Measurements from ENCODE around the gene PEAR1. TPM values are rescaled to one million over a fixed set of nuclear protein-coding genes. Genes with fewer than 3 reads are reported as not detected.

The PEAR1 gene
- total RNA-seq, 1 donor from 2014 or later: 50.7 TPM

DNA sequence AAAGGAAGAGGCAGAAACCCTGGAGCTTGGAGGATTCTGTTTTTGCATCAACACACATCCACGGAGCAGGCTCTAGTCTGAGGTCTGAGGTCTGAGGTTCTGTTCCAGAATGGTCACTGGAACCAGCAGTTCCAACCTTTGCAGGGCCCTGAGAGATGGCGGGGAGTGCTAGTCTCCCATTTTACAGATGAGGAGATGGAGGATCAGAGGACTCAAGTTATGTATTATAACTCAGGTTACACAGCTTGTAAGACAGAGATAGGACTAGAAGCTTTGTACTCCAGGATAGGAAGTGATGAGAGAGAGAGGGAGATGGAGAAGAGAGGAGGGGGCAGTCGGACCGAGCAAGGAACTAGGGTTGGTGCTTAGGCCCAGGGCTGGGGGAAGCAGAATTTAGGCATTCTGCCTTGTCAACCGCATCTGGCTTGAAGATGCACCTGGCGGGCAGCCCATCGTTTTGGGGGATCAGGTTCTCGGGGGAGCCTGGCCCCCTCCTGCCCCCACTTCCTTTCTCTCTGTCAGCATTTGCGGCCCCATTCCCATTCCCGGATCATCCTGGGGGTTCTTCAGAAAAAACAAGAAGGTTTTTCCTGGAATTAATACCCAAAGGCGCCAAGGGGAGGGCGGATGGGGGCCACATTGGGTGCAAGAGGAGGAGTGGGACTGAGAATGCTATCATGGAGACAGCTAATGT is 5.6 kb downstream of the PEAR1 start:
- Mint-ChIP-seq H3K9me3 (ENCODE audit: unreplicated experiment) (no peaks in the 10 kb centered on the region), H3K4me1 (ENCODE audit: unreplicated experiment) (peaks cover 81% of the 10 kb centered on the region), H3K27ac (ENCODE audit: unreplicated experiment) (peak overlapping the region; percentile 93), H3K4me3 (ENCODE audit: unreplicated experiment) (peak overlapping the region; percentile 14), H3K36me3 (ENCODE audit: low read depth, unreplicated experiment) (peaks cover 13% of the 10 kb centered on the region), H3K27me3 (ENCODE audit: unreplicated experiment) (peaks cover 22% of the 10 kb centered on the region)
- DNase-seq (ENCODE audit: low spot score): no peak
- TF ChIP-seq, protein P1, sequence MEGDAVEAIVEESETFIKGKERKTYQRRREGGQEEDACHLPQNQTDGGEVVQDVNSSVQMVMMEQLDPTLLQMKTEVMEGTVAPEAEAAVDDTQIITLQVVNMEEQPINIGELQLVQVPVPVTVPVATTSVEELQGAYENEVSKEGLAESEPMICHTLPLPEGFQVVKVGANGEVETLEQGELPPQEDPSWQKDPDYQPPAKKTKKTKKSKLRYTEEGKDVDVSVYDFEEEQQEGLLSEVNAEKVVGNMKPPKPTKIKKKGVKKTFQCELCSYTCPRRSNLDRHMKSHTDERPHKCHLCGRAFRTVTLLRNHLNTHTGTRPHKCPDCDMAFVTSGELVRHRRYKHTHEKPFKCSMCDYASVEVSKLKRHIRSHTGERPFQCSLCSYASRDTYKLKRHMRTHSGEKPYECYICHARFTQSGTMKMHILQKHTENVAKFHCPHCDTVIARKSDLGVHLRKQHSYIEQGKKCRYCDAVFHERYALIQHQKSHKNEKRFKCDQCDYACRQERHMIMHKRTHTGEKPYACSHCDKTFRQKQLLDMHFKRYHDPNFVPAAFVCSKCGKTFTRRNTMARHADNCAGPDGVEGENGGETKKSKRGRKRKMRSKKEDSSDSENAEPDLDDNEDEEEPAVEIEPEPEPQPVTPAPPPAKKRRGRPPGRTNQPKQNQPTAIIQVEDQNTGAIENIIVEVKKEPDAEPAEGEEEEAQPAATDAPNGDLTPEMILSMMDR (IDR thresholded peaks at IDR 0.05; ENCODE audit: unreplicated experiment): no peak

DNA sequence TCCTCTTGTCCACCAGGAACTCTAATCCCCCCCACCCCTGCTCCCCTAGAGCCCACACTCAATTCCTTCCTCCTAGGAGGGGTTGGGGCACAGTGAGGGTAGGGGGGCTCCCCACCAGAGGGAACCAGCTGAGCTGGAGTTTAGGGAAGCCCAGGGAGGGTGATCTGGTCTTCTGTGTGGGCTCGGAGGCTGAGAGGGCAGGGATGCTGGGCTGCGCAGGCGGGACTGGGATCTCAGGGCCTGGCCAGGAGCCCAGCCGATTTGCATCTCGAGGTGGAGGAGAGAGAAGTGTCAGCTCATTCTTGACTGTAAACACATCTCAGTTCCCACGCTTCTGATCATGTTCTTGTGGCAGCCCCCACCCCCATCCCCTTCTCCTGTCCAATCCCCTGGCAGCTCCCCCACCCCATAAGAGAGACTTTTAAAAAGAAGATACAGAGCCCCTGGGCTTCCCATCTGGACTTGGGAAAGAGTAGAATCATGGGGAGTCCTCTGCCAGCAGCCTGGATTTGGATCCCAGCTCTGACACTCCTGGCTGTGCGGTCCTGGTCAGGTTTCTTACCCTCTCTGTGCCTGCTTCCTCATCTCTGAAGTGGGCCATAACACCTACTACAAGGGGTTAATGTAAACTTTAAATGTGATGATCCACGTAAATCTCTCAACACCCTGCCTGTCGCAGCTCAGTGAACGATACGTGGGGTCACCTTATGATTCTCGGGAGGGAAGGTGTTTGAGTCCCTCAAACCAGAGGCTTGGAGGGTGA is 6.6 kb downstream of the PEAR1 start:
- Mint-ChIP-seq H3K4me3 (ENCODE audit: unreplicated experiment) (no peak overlapping the region), H3K36me3 (ENCODE audit: low read depth, unreplicated experiment) (peaks cover 17% of the 10 kb centered on the region), H3K27ac (ENCODE audit: unreplicated experiment) (no peak overlapping the region), H3K27me3 (ENCODE audit: unreplicated experiment) (peaks cover 18% of the 10 kb centered on the region), H3K4me1 (ENCODE audit: unreplicated experiment) (peaks cover 75% of the 10 kb centered on the region), H3K9me3 (ENCODE audit: unreplicated experiment) (no peaks in the 10 kb centered on the region)
- no peak for DNase-seq (ENCODE audit: low spot score)
- TF ChIP-seq, protein P1 (IDR thresholded peaks at IDR 0.05; ENCODE audit: unreplicated experiment): no peak

DNA sequence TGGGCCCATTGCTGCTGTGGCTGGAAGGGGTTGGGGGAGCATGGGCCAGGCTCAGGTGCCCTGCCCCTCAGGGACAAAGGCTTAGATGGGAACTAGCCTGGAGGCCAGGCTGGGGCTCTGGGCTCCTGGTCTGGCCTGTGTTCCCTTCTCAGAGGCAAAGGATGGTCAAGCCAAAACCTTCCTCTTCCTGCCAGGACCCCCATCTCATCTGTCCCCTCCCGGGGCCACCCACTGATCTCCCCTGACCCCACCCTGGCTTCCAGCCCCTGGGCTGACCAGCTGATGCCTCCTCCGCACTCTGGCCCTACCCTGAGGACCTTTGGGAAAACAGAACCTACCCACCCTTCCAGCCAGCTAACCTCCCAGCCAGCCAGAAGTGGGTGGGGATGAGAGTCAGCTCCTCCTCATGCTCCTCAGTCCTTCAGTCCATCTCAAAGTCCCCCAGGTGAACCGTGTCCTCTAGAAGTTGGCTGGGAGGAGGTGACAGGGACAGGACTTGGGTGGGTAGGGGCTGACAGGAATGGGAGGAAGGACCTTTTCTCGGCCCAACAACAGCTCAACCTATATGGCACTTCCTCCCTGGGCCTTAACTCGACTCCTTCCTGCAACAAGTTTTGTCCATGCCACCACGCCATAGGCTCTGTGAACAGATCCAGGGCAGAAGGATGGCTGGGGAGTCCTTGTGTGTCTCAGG is 7.5 kb downstream of the PEAR1 start:
- DNase-seq (ENCODE audit: low spot score): no peak
- TF ChIP-seq, protein P1 (IDR thresholded peaks at IDR 0.05; ENCODE audit: unreplicated experiment): no peak
- H3K9me3 Mint-ChIP-seq (ENCODE audit: unreplicated experiment): no peaks in the 10 kb centered on the region
- peaks cover 21% of the 10 kb centered on the region for H3K36me3 Mint-ChIP-seq (ENCODE audit: low read depth, unreplicated experiment)
- peak overlapping the region; percentile 41 for H3K27ac Mint-ChIP-seq (ENCODE audit: unreplicated experiment)
- H3K27me3 Mint-ChIP-seq (ENCODE audit: unreplicated experiment): peaks cover 22% of the 10 kb centered on the region
- peak overlapping the region; percentile 56 for H3K4me3 Mint-ChIP-seq (ENCODE audit: unreplicated experiment)
- H3K4me1 Mint-ChIP-seq (ENCODE audit: unreplicated experiment): peaks cover 73% of the 10 kb centered on the region

DNA sequence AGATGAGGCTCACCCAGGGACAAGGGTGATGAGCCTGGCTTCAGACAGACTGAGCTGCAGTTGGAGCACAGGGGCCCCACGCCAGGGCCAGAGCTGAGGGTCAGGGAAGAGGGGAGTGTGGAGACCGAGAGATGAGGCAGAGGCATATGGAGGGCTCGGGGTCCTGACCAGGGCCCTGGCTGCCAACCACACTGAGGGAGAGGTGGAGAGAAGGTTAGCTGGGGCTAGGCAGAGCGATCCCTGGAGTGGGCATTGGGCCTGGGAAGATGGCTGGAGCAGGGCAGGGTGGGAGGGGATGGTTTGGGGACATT is 8.0 kb downstream of the PEAR1 start:
- H3K27ac Mint-ChIP-seq (ENCODE audit: unreplicated experiment): peak overlapping the region; percentile 41
- peaks cover 22% of the 10 kb centered on the region for H3K27me3 Mint-ChIP-seq (ENCODE audit: unreplicated experiment)
- peaks cover 68% of the 10 kb centered on the region for H3K4me1 Mint-ChIP-seq (ENCODE audit: unreplicated experiment)

More for the DNA sequence above, 8.0 kb downstream of the PEAR1 start:
- peak overlapping the region; percentile 56 for H3K4me3 Mint-ChIP-seq (ENCODE audit: unreplicated experiment)
- H3K9me3 Mint-ChIP-seq (ENCODE audit: unreplicated experiment): no peaks in the 10 kb centered on the region
- peaks cover 21% of the 10 kb centered on the region for H3K36me3 Mint-ChIP-seq (ENCODE audit: low read depth, unreplicated experiment)
- TF ChIP-seq, protein P1 (IDR thresholded peaks at IDR 0.05; ENCODE audit: unreplicated experiment): no peak
- DNase-seq (ENCODE audit: low spot score): no peak

All from endothelial cell (in vitro differentiated cells).